Breast epithelium (tissue), 3 donors: ENCODE data around the gene NEK10.

Experiments used
- POLR2AphosphoS5 ChIP-seq, 3 donors: sonication (generic); formaldehyde crosslinking; IDR thresholded peaks; one replicate each; pipeline ENCODE4 v1.6.1; 2017; ENCODE audit warnings: antibody characterized with exemption in 3 of 3
- TF ChIP-seq, protein P1 (sequence below), 3 donors: fragments of 450-650 bp; IDR thresholded peaks; one replicate each; pipeline ENCODE4 v1.5.1; 2016 to 2017; ENCODE audit warnings: antibody characterized with exemption in 3 of 3, mild to moderate bottlenecking in 3 of 3, moderate library complexity in 3 of 3

DNA sequence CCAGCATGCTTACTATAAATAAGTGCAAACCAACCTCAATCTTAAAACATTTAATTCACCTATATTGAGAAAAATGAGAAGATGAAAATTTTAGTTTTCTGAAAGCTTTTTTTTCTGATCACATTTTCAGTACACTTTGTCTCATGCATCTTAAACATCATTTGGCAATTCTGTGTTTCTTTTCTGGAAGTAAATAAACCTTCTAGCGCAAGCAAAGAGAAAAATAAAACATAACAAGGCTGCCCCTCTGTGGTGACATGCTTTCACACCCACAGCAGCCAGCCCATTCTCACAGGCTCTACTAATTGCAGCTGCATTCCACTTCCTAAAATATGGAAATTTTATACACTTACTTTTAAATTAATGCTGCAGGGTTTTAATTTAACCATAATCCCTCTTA lies 90.1 kb downstream of the NEK10 start:
- TF ChIP-seq POLR2AphosphoS5 (IDR thresholded peaks at IDR 0.05) = no peak
- TF ChIP-seq, protein P1, sequence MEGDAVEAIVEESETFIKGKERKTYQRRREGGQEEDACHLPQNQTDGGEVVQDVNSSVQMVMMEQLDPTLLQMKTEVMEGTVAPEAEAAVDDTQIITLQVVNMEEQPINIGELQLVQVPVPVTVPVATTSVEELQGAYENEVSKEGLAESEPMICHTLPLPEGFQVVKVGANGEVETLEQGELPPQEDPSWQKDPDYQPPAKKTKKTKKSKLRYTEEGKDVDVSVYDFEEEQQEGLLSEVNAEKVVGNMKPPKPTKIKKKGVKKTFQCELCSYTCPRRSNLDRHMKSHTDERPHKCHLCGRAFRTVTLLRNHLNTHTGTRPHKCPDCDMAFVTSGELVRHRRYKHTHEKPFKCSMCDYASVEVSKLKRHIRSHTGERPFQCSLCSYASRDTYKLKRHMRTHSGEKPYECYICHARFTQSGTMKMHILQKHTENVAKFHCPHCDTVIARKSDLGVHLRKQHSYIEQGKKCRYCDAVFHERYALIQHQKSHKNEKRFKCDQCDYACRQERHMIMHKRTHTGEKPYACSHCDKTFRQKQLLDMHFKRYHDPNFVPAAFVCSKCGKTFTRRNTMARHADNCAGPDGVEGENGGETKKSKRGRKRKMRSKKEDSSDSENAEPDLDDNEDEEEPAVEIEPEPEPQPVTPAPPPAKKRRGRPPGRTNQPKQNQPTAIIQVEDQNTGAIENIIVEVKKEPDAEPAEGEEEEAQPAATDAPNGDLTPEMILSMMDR (IDR thresholded peaks at IDR 0.05) = peak in 1 of 3 donors; percentile 24
